ENCODE data around the gene MZF1.

- TF ChIP-seq REST (IDR thresholded peaks at IDR 0.05) = no peak
- peak; percentile 94 for TF ChIP-seq CTCF (IDR thresholded peaks at IDR 0.05; ENCODE audit: low read depth, low read length, missing input control)
- TF ChIP-seq RAD21 (IDR thresholded peaks at IDR 0.05) = peak; percentile 64 to 80
- TF ChIP-seq EGR1 (IDR thresholded peaks at IDR 0.05; ENCODE audit: low read depth in 2 of 2) = no peak
- no peak for TF ChIP-seq YY1 (IDR thresholded peaks at IDR 0.05)
- no peak for TF ChIP-seq TAF1 (conservative IDR thresholded peaks at IDR 0.05)
- no peak for TF ChIP-seq MAX (IDR thresholded peaks at IDR 0.05)
- TF ChIP-seq ZBTB33 (IDR thresholded peaks at IDR 0.05) = no peak
- TF ChIP-seq GABPA (IDR thresholded peaks at IDR 0.05 in 1 of 2, conservative IDR thresholded peaks at IDR 0.05 in 1 of 2) = no peak
- TF ChIP-seq JUND (IDR thresholded peaks at IDR 0.05) = no peak
- TF ChIP-seq HNF4G (IDR thresholded peaks at IDR 0.05) = no peak
Measured at GRCh38 chr19:58513694-58514563, 59.2 kb downstream of the MZF1 start.
